HG03342 (cell line): ENCODE data around the gene KCNJ9.
"Not testable (repeated sequence)": the region's sequence is repeated elsewhere in the genome, so short reads cannot be mapped to it uniquely, and the experiment has no call there.

Experiments used
- ATAC-seq: cut with Tn5 transposase; IDR thresholded peaks from one replicate; pipeline ENCODE4 v1.9.1; 2021; ENCODE audit warnings: mild to moderate bottlenecking, moderate library complexity; ENCODE audit not compliant: unreplicated experiment

KCNJ9 gene

DNA sequence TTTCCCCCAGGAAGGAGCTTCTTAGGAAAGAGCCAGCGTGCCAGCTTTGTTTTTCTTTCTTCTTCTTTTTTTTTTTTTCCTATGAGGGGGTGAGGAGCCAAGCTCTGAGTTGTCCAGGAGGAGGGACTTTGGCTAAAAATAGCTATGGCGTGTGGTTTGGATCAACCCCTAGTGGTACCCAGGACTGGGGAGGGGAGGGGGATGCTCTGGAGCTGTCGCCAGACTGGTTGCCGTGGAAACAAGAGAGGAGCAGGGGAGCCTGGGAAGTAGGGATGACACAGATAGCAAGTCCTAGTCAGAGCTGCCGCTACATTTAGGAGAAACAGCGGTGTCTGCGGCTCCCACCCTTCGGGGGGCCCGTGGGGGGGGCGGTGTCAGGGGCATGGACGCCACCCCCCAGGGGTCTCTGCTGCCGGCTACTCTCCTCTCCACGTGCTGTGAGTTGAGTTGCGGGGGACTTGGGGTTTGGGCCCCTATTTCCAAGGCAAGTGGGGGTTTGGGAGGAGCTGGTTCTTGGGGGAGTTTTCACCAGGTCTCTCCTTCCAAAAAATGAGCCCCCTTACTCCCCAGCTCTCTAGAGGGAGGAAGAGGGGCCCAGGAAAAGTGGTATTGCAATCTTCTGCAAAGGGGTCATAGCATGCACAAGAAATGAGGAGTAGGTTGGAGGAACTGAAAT is at the start of gene KCNJ9:
Gene KCNJ9, plus strand, starts transcription at position 278 of the 676 bp plus-strand sequence. CDS start 2,493 bp downstream, outside the sequence.
- no peak for ATAC-seq

DNA sequence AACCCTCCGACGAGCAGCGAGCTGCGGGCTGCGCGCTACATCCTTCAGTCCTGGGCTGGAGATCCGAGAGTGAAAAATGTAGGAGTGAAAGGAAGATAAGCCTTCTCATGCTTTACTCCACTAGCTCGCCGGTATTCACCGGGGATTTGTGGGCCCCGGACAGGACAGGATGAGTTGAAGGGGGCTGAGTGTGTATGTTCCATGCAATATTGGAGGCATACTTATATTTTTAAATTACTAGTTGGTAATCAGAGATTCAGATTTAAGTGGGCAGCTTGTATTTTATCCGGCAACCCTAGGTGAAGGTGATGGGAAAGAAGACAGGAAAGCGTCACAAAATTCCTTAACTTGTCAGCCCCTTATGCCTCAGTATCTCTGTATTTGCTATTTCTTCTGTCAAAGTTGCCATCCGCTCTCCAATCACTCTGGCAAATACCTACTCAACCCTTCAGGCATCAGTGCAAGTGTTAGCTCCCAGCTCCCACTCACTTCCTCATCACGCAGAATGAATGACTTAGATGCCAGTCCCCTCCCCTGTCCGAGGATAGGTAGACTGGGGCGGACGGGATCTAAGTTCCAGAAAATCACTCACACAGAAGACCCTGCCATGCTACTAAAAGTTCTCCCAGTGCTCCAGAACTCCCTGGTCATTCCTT is 49.0 kb upstream of the KCNJ9 start:
- peak; percentile 25 for ATAC-seq

DNA sequence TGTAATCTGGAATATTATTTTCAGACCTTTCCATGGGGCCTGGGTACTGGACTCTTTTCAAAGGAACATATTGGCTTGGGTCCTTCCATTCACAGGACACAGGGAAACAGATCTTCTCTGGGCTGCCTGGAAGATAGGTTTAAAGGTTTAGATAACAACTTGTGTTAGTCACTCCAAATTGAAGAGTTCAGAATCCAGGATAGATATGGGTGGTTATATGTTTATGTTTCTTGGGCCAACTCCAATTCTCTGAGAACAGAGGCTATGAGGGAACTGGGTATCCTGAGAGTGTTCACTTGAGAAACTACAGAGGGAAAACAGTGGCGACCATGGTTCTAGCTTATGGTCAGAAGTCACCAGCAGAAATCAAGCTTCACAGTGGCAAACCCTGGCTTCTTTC is 40.9 kb upstream of the KCNJ9 start:
- no peak for ATAC-seq

DNA sequence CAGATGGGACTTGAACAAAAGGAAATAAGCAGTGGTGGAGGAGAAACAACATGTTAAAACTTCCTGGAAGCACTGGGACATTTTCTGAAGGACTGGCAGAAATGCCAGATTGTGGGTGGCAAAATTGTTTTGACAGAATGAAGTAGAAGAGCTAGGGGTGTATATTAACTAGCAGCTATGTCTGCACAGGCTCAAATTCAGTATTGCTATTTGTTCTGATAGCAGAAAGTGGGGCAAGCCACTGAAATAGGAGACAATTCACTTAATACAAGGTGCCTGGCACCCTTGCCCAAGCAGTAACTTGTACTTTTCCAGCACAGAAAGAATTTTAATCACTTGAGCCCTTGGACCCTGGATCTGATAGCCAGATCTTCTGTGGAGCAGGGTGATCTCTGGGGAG is 37.8 kb upstream of the KCNJ9 start:
- no peak for ATAC-seq

DNA sequence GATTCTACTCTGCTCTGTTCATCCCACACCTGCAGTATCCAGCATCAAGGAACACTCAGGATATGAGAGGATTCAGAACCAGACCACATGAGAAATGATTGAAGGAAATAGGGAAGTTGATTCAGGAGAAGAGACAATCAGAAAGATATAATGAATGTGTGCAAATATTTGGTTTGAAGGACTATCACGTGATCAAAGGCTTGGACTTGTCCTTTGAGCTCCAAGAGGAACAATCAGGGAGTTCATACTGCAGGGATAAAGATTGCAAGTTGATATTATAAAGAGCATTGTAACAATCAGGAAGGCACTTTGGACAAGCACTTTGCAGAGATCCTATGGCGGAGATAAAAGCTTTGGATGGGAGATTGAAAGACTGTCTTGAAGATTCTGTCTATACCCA is 35.7 kb upstream of the KCNJ9 start:
- no peak for ATAC-seq

DNA sequence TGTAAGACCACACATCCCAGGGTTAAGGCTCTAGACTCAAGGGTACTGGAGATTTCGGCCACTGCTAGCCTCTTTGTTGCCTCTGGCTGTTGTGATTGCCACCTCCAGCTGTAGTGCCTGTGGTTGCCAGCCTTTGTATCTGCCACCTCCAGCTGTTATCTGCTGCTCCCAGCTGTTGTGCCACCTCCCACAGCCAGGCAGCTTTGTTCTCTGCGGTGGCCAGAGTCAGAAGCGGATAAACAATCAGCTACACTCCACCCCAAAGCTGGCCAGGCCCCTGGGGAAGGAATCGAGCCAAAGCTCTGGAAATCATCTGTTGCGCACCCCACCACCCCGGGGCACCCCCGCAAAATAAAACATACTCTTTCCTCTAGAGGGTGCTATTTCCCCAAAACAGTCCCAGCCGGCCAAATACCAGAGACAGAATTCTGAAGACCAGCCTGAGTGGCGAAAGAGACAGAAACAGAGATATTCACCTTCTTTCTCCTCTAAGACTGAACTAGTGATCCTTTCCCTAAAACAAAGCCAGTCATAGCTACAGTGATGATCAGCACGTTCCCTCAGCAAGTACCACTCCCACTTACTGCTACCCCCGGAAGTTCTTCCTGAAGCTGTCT is 34.7 kb upstream of the KCNJ9 start:
- ATAC-seq, result peak; percentile 74

DNA sequence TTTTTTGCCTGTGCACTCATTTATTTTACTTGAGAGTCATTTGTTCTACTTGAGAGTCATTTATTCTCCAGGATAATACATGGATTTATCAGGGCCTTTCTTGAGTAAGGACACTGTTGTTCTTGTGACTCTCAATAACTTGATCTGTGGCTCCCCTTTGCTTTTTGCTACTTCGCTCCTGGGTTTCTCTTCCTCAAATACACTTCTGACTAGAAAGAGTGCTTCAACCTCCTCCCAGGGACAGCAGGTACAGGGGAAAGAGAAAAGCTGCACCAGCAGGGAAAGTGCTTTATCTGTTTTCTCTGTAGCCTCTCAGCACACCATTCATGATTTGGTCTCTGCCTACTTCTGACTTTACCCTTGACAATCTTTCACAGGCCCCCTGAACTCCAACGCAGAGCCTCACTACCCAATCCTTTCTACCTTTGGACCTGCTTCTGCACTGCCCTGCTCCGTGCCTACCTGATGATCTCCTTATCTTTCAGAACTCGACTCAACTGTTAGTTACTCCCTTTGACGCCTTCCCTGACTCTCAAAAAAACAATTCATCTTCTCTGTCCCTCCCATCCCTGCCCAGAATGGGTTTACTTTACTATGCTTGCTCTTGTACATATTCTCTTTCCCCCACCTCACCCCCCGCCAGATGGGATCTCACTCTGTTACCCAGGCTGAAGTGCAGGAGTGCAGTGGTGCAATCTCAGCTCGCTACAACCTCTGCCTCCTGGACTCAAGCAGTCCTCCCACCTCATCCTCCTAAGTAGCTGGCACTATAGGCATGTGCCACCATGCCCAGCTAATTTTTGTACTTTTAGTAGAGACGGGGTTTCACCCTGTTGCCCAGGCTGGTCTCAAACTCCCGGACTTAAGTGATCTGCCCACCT is 34.0 kb upstream of the KCNJ9 start:
- peak; percentile 53 for ATAC-seq

DNA sequence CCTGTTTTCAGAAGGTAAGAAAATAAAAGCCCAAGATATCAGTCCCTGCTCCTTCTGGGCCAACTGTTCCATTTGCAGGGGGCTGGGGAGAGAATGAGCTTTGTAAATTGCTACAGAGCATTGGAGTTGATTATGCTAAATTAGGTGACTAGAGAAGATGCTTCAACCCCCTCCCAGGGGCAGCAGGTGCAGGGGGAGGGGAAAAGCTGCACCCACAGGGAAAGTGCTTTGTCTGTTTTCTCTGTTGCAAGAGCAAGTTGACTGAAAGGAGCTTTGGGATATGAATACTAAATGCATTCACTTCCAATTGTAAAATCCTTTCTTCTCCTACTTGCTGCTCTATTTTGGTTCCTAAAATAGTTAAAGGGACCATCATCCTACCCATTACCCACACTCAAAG is 33.0 kb upstream of the KCNJ9 start:
- no peak for ATAC-seq

DNA sequence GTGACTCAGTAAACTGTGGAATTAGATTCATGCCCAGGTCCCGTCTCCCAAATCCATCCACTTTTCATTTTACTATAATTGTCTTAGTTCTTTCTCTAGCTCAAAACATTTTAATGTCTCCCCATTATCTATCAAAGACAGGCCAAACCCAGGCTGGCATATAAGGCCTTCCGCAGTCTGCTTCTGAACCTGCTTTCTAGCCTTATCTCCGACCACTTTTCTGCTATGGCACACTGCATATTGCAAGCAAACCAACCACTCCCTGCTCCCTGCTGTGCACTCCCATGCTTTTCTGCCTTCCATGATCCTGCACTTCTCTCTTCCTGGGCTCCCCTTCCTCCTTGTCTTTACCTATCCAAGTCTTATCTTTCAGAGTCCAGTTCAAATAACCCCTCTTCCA is 32.2 kb upstream of the KCNJ9 start:
- ATAC-seq, result no peak

DNA sequence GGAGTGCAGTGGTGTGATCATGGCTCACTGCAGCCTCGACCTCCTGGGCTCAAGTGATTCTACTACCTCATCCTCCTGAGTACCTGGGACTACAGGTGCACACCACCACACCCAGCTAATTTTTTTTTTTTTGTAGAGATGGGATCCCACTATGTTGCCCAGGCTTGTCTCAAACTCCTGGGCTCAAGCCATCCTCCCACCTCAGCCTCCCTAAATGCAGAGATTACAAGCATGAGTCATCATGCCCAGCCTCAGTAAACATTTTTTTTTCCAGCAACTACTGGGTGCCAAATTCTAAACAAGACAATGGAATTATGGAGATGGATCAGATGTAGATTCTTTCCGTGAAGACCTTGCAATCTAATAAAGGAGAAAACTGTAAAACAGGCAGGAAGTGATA is 31.2 kb upstream of the KCNJ9 start:
- not testable (repeated sequence) for ATAC-seq

DNA sequence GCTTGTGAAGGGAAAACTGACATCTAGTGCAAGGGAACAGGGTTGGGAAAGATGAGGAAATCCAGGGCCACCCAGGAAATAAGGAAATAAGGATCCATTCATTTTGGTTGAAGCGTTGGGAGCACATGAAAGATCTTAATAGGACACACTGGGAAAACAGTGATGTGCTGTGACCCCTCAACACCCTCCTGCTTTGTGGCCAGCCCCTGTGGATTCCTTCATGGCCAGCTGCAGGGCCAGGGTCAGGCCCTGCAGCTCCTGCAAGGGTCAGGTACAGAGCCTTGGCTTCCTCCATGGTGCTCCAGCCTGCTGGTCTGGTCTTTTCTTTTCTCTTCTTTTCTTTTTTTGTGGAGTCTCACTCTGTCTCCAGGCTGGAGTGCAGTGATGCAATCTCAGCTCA is 30.7 kb upstream of the KCNJ9 start:
- no peak for ATAC-seq

DNA sequence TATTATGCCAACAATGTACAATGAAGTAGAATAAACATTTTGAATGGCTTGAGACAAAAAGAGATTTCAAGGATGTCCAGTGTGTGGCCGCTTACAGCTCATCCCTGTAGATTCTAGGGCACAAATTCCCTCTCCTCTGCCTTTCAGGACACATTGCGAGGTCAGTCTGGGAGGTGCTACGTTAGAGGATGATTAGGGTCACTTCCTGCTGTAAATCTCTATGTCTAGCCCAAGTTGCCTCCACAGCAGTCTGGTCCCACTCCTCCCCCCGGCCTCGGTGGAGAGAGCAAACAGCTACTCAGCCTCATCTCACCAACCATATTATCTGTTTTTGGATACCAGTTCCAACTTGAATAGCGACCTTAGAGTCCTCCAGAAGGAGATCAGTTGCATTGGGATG is 28.4 kb upstream of the KCNJ9 start:
- no peak for ATAC-seq

DNA sequence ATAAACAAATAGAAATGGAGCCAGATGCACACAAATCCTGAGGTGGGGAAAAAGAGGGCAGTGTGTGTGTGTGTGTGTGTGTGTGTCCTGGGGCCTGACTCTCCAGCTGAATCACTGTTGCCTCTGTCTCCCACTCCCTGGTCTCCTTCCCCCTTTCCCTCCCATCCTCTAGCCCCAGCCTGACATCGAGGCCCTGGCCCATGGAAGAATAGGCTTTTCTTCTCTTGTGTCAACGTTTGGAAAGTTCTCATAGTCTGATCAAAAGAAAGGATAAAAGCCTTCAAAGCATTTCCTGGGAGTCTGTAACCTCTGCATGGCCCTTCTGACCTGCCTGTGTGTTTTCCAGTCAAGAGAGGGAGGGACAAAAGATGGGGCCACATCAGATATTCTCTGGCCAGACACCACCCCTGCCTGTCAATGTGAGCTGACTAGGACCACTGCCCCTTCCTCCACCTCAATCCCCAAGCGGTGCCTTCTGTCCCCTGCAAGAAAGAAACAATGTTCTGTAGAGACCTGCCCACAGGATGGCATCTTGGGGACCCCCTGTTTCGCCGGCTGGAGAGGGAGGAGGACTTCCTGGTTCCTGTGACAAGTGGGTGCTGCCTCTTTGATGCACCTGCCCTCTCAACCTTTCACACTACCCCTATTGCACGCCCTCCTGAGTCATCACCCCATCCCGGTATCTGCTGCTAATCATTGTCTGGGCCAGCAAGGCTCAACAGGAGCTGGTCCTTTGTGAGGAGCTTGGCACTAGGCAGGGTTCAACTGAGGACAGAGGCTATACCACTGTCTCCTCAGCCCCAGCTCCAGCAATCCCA is 27.6 kb upstream of the KCNJ9 start:
- ATAC-seq, result no peak

DNA sequence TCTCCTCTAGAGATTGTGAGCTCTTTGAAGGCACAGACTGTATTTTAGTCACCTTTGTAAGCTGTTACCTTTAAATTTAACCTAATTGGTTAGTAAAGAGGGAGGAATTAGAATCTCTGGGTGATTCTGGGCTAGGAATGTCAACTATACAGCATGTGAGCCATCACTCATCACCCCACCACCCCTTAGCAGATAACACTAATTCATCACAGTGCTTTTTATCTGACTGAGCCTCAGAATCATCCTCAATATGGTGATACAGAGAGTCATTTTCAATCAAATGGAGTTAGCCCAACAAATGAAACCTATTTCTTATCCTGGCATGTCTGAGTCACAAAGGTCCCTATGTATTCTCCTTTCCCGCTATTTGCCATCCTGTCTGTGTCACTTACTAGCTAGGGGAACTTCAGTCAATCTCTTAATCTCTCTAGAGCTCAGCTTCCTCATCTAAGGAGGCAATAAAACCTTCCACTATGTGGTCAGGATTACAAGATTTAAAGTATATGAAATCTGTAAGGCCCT is 24.6 kb upstream of the KCNJ9 start:
- ATAC-seq, result no peak

DNA sequence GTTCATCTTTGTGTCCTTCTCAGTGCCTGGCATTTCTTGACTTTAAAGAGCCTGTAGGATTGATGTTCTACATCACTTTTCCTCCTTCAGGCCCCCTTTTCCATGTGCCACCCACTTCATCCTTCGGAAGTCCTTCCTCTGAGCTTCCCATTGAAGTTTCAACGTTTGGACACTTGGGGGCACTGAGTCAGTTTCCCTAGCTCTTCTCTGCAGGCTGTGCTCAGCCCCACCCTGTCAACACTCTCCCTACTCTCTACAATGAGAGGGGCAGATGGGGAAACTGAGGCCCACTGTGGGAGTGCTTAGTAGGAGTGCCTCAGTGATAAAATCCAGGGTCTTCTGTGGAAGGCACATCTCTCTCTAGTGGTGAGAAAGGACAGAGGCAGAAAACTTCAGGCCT is 23.3 kb upstream of the KCNJ9 start:
- no peak for ATAC-seq

DNA sequence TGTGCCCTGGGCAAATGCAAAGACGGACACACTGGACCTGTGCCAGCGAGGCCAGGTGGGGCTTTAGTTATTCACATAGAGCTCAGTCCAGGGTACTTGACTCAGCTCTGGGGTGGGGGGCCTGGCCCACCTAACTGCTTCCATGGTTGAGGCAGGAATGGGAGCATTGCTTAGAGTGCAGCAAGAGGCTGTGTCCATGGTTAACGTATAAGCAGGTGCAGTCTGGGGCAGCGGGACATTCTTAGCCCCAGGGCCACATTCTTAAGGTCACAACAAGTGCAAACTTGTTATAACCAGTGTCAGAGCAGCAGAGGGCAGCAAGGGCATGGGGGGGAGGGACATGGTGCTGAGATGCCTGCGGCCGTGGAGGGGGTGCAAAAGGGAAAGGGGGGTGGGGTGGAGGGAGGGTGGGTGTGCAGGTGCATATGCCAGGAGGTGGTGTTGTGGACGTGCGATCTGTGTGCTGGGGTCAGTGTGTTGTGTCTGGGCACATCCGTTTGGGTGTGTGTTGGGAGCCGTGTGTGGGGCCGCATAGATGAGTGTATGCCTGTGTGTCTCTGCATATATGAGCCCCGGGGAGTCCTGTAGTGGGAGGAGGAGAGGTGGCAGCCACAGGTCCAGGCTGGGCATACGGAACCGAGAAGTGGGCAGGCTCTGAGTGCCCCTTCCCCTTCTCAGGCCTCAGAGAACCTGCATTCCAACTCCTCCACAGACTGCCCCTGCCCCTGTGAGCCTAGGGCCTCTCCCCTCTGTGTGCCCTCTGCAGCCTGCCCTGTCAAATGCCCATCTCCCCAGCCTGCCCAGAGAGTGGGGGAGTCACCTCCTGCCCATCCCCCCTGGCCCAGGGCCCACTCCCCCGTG is 19.7 kb upstream of the KCNJ9 start:
- ATAC-seq, result no peak

DNA sequence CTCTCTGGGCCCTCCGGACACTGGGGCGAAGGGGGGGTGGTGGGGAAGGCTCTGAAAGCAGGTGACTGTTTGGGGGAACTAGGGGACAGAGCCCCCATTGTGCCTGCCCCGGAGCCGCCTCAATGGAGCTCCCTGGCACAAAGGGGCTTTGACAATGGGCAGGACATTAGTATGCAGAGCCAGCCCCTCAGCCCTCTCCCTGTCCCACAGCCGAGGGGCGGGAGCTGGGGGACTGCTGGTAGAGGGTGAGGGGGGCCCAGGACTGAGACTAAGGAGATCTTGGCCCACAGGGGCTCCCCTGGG is 19.2 kb upstream of the KCNJ9 start:
- no peak for ATAC-seq

DNA sequence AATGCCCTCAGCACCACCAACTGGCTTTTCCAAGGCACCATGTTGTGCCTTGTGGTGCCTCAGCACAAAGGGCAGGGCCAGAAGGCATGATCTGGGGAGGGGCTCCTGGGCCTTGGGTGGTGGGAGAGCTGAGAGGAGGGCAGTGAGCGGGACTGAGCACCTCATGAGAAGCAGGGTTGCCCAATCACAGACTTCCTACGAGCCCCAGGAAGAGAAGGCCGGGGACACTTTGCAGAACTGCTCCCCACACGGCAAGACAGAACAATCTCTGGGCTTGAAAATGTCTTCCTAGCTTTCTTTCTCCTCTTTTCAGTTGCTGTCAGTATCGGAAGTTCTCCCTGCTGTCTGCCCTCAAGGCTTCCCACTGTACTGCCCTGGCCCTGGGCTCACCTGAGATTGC is 18.2 kb upstream of the KCNJ9 start:
- no peak for ATAC-seq

DNA sequence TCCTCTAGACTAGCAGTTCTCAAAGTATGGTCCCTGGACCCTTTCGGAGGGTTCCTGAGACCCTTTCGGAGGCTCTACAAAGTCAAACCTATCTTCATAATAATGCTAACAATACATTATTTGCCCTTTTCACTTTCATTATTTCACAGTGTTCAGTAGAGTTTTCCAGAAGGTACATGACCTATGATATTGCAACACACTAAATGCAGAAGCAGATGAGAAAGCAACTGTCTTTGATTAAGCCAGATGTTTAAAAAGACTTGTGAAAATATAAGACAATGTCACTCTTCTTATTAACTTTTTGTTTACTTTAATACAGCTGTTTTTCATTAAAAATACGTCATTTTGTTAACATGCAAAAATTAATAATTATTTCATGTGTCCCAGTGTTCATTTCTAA is 17.2 kb upstream of the KCNJ9 start:
- ATAC-seq, result no peak

DNA sequence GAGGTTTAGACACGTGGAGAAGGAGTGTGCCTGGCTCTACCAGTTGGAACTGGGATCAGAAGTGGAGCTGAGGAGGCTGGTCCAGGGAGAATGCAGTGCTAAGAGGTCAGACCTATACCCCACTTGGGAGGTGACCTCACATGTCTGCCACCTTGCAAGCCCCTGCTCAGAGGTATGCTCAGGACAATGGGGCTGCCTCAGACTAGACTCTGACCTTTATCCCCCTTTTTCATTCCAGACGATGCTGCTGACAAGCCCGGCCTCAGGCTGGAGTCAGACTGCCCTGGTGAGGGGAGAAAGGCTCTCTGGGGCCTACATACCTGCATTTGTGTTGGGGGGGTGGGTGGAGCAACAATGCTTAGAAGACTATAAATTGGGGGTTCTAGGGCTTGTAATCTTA is 16.6 kb upstream of the KCNJ9 start:
- ATAC-seq, result no peak
